AG08396 (cell line): ENCODE results near the gene GOLGA2.

Experiments used
- DNase-seq: peaks from one replicate; pipeline ENCODE4 v3.0.0; 2012; ENCODE audit warnings: low spot score, mixed read lengths

Gene GOLGA2

GRCh38 chr9:128213746-128214497 is 61.9 kb downstream of the GOLGA2 start:
- DNase-seq, result no peak

GRCh38 chr9:128211981-128212281 is 63.9 kb downstream of the GOLGA2 start:
- DNase-seq, result no peak

GRCh38 chr9:128211186-128211980 is 64.4 kb downstream of the GOLGA2 start:
- DNase-seq, result no peak

- no peak for DNase-seq
Measured at GRCh38 chr9:128208946-128209669, 66.7 kb downstream of the GOLGA2 start.

- no peak for DNase-seq
Measured at GRCh38 chr9:128208386-128208785, 67.4 kb downstream of the GOLGA2 start.

- no peak for DNase-seq
Measured at GRCh38 chr9:128206916-128207910, 68.6 kb downstream of the GOLGA2 start.

- no peak for DNase-seq
Measured at GRCh38 chr9:128206484-128206883, 69.3 kb downstream of the GOLGA2 start.
